Stimulated activated CD4-positive, alpha-beta T cell treated with anti-CD3 and anti-CD28 coated beads, Interleukin-15, amount 100 ng/mL, for 24 hours (primary cell): ENCODE measurements around the gene CLASP1.

Experiments
- DNase-seq: peaks from one replicate; pipeline ENCODE4 v3.0.0-alpha.2; 2020

CLASP1 gene

DNA sequence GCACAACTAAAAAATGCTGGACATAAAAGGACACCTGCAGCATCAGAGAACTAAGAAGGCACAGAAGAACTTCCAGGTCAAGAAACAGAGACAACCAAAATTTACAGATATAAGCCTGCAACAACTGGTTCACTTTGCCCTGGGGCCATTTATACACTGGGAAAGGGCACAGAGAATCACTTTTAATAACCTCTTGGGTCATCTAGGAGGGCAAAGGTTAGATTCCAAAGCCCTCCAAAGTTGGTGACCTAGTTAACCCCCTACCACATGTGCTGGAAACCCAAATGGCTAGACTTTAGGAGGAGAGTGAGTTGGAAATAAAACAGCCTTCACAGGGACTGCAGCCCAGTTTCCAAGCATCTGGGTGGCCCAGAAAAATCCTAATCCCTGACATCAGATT lies 115.3 kb downstream of the CLASP1 start:
- DNase-seq: no peak

DNA sequence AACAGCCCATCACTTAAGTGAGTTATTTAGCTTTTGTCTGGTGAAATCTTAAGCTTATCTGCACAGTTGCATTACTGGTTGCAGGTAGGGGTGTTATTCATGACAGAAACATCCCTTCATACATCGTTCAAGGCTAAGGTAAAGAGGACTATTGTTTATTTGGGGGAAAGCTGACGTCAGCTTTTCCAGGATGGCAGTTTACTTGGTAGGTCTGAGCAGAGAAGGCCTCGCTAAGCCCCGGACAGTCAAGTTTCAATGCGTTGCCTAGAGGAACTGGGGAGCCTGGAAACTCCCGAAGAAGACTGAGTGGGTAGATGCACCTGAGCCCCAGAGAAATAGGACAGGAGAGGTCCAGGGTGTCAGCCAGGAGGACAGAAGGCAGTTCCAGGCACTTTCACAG lies 116.4 kb downstream of the CLASP1 start:
- no peak for DNase-seq

DNA sequence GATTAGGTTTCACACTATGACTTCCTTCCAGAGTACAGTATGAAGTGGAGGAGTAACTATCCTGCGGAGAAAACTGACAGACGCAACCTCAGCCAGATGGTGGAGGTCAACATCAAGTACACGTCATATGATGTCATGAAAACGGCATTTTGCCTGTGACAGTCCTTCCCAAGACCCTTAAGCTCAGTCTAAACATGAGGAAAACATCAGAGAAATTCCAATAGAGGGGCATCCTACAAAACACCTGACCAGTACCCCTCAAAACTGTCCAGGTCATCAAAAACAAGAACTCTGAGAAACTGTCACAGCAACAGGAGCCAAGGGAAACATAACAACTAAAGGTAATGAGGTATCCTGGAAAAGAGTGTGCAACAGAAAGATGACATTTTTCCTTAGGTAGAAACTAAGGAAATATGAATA lies 116.9 kb downstream of the CLASP1 start:
- DNase-seq: no peak

DNA sequence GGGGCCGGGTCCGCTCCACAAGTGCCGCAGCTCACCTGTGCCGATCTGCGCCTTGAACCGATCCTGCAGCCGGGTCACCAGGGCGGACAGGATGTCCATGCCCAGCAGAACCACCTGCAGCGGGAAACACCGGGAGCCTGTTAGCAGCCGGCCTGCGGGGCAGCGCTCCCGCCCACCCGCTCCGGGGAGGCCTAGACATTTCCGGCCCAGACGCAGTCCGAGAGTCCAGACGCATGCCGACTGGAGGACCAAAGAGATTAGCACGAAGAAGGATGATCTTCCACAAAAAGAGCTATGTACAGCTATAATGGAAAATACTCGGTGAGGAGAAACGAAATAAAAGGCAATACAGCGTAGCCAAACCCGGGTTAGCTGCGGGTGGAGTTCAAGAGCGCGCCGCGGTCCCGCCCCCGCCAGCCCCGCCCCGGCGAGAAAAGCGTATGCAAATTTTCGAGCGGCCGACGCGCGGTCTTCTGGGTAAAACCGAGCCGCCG lies 119.0 kb downstream of the CLASP1 start:
- peak; percentile 89 for DNase-seq

DNA sequence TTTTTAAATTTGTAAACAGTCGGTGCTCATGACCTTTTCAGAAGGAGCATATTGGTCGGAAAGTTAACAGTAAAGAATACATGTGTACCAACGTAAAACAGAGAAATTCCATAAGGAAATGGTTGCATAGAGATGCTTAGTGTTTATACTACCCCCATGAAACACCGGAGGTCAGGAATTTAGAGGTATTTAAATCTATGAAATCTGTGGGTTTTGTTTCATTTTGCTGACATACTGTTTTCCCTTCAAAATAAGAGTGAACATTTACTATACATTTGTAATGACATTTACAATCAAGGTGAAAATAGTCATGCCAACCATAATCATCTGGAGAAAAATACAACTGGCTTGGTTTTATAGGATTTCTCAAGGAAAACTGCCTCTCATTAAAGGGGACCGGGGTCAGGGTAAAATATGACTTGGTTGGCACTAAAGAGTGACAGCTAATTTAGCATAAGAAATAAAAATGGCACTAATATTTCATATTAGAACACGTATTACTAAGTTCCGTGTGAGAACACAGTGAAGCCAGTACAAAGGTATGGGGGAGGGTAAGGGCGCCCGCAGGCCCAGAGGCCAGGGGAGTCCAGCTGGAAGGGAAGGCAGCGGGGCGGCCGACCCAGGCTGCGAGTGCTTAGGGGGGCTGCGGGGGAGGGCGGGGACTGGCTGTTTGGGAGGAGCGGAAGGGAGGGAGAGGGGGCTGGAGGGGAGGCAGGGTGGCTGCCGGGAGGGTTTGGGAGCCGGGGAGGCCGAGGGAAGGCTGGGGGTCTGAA lies 119.6 kb downstream of the CLASP1 start:
- DNase-seq: no peak

DNA sequence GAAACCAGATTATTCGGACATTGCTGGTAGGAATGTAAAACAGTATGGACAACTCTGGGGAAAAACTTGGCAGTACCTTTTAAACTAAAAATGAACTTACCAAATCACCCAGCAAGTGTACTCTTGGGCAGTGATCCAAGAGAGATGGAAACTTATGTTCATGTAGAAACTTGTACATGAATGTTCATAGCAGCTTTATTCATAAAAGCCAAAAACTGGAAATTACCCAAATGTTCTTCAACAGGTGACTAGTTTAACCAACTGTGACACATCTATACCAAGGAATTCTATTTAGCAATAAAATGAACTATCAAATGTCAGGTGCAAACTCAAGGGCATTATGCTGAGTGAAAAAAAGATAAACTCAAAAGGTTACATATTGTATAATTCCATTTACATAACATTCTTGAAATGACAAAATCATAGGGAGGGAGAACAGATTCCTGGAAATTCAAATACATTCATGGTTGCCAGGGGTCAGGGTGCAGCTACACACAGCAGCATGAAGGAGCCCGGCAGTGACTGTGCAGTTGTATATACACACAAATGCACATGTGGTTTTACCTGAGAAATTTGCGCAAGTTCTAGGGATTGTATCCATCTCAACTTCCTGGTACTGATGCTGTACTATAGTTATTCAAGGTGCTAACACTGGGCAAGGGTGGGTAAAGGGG lies 122.1 kb downstream of the CLASP1 start:
- peak; percentile 73 for DNase-seq

DNA sequence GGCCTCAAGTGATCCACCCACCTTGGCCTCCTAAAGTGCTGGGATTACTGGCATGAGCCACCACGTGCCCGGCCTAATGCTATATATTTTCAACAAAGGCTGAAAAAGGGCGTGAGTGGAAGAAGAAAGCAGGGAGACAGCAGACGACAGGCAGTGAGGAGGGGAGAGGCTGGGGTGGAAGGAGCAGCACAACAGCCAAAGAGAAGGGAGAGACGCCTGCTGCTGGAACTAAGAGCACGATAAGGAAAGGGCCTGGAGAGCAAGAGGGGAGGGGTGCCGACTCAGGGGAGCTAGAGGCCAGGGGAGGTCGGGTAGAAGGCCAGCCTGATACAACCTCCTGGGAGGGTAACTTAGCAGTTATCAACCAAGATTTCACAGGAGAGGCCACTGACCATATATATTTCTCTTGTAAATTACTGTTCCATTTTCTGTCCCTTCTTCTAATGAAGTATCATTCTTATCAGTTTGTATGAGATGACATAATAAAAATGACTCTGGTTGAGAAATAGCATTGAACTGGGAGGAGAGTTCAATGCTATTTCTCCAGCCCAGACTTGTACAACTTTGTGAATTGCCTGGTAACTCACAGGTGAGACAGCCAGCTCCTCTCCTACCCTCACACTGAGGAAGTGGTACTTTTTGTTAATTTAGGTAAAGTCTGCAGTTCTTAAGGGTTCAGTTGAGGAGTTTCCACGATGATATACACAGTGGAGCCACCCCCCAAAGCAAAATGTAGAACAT lies 124.4 kb downstream of the CLASP1 start:
- no peak for DNase-seq

DNA sequence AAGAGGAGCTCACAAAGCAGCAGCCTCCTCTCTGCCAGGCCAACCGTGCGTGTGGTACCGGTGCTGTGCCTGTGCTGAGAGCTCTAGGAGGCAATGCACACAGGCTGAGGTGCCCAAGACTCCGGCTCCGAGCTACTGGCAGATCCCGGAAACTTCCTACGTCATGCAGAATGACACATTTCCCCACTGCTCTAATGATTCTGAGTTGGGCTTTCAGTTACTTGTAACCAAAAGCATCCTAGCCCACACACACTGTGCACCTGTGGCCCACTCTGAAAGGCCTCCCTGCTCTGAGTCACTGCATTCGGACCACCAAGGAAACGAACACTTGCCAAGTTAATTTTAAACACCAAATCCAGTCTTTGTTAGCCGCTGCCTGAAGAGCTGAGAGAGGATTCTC lies 127.9 kb downstream of the CLASP1 start:
- no peak for DNase-seq

DNA sequence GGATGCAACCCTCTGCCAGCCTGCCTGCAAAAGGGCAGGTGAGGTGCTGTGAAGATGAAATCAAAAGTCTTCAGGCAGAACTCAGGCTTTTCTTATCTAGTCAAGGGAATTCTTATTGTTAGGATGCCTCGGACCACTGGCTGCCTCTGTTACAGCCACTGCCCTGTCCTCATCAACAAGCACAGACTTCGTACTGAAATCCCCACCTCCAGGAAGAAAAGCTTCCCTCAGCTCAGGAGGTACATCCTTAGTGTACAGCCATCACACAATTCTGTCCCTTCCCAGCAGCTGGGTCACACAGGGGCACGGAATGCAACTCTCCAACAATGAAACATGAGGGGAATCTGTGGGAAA lies 128.6 kb downstream of the CLASP1 start:
- no peak for DNase-seq

DNA sequence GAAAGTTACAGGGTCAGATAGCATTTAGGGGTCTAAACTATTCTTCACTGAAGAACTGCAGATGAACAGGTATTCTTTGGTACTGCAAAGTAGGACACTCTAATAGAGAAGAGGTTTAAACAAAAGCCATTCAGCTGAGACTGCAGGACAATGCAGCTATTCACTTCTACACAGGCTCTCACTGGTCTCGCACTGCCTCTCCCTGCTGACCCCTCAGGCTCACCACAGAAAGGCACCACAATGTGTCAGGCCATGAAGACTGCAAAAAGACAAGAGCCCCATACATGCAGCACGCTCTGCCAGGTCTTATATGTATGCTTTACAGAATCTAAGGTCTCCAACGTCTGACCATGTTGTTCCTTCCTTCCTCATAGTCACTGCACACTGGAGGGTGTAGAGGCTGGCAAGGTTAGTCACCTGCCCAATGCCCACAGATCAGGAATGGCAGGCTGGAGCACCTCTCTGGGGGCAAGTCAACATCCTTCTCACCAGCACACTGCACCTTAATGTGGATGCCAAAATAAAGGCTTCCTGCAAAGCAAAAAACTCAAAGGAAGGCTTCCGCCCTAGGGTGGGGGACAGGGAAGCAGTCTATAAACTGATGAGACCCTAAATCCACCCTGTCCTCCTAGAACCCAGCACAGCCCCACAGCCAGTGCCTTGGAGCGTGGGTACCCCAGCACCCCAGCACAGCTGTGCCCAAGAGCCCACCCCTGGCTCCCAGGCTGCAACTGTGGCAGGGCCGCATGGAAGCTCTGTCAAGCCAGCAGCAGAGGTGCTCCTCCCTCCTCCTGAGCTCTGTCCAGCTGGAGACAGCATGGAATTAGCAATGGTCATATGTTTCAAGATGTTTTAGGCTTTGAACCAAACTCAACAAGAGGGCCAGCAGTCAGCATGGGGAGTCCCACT lies 129.3 kb downstream of the CLASP1 start:
- DNase-seq: no peak

DNA sequence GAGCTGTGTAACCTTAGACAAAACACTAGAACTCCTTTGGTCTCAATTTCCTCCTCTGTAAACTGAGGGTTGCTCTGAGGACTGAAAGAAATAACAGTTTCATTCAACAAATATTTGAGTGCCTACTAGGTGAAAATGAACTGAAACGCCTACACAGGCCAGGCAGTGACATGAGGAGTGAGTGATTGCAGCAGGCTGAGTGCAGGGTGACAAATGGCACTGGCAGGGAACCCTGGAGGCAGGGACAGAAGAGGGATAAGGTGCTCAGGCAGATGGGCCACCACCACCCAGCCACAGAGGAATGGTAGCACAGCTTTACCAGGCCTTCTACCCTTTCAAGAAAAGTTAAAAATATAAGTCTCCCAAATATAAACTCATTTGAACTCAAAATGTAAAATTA lies 130.1 kb downstream of the CLASP1 start:
- no peak for DNase-seq

DNA sequence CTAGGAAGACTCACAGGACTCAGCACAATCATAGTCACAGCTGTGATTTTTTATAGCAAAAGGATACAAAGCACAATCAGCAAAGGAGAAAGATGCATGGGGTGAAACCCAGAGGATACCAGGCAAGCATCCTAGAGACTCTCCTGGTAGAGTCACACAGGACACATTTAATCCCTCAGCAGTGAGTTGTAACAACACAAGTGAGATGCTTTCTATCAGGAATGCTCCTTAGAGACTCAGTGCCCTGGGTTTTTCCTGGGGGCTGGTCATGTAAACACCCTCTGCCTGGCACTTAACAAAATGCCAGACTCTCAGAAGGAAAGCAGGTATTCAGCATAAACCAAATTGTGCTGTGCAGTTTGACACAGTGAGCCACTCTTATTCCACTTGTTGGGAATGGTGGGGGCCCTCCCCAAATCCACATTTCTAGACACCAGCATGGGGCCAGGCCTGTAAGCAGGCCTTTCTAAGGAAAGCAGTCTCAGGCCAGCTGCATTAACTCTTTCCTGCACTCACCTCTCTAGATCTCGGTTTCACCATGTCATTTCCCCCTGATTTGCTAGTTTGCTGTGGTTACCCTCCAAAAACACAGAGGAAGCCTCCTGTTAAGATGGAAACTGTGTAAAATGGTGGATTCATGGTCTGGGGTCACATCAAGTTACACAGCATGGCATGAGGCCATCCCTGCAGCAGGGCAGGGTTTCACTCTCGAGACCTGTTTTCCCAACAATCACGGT lies 135.5 kb downstream of the CLASP1 start:
- DNase-seq: no peak

DNA sequence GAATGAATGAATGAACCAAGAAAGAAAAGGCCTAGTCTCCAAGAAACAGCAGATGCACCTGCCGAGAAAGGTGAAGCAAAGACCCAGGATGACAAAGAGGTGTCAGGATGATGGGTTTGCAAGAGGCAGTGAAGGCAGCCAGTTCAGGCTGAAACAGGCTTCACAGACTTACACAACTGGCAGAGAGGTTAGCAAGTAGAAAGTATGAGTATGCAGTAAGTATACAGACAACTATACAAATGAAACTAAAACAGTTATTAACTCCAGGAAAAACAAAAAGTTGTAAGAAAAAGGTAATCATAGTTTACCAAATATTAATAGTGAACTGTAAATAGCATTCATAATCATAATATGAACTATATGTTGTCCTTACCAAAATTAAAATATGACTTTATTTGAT lies 138.4 kb downstream of the CLASP1 start:
- no peak for DNase-seq

DNA sequence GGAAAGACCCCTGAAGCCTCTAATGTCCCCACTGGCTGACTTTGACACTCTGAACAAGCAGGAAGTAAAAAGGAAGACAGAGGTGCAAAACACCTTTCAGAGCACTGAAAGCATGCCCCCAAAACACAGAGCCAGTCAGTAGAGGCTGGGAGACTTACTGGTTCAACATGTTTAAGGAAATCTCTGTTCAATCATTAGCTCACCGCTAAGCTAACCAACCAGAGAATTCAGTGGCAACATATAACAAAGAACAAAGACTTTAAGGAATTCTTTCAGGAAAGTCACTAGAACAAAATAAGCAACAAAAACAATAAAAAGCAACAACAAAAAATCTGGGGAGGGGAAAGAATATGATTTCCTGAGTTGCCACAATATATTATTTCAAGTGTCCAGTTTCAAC lies 142.6 kb downstream of the CLASP1 start:
- no peak for DNase-seq

DNA sequence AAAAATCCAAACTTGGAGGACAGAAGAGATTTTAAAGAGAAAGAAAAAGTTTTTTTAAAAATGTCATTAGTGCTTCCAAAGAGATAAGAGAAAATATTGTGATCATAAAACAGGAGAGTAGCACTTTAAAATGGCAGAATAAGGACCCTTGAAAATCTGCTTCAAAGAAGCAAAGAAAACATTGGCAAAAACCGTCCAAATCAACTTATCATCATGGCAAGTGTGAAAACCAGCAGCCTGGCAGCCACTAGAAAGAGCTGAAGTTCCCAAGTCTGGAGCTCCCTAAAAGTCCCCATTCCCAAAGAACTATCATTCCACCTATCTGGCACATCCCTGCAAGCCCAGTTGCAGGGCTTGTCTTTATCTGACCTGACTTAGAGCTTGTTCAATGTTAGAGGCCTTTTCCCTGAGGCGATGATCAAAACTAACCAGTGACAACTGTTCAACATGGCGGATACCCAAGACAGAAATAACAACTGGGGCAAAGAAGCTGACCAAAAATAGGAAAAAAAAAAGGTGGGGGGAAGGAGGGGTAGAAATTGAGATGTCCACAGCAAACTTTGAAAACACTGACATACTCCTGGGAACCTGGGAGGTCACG lies 143.2 kb downstream of the CLASP1 start:
- no peak for DNase-seq

DNA sequence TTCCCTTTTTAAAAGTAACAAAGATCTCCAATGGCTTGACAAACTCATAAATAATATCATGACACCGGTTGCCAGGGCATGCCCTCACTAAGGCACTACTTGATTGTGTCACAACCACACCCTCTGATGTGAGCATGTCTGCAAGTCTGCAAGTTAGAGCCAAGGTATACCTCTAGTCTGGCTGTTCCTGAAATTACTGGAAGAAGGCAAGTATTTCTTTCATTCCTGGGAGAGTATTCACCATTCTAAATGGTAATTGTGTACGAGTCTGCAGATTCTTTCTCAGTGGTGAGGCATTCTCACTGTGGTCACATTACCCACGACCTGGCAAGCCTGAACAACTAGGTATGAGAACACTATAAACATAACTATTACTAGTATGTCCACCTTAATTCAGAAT lies 144.3 kb downstream of the CLASP1 start:
- DNase-seq: no peak

DNA sequence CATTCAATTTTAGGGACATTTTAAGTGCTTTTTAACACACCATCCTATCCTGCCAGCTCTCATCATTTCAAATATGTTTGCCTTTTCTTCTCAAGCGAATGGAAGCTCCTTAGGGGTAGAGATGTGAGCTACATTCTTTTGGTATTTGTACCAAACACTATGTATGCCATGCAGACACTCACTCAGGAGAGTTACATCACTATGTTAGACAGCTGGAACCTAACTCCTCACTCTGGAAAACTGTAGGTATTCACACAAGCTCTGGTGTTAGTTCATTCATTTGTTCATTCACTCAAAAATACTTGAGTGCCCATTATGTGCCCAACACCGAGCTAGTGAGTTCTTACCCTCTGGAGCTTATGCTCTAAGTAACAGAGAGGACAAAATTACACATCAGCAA lies 144.9 kb downstream of the CLASP1 start:
- no peak for DNase-seq

DNA sequence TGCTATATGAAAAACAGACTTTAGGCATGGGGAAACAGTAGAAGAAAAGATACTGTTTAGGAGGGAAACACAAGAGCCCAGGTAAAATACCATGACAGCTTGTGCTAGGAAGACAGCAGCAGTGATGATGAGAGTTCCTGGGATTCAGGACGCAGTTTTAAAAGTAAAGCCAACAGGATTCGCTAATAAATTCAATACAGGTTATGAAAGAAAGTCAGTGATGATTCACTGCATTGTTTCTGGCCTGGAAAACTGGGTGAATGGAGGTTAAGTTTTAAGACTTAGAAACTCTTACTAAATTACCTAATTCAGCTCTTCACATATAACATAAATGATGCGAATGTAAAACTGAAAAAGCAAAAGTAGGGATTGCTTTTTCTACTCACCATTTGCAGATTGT lies 146.5 kb downstream of the CLASP1 start:
- DNase-seq: no peak

DNA sequence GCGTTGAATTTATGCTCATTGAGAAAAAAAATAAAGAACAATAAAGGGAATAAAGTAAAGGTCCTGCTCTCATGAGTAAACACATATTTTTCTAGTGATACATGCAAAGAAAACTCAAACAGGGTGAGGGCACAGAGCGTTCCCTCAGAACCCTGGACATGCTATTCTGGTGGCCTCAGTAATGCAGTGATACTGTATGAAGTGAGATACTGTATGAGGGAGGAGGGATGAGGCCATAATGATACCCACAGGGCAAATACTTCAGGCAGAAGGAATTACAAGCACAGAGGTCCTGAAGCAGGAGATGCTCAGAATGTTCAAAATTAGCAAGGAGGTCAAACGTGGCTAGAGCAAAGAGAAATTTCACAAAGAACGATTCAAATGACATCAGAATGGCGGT lies 147.0 kb downstream of the CLASP1 start:
- no peak for DNase-seq

DNA sequence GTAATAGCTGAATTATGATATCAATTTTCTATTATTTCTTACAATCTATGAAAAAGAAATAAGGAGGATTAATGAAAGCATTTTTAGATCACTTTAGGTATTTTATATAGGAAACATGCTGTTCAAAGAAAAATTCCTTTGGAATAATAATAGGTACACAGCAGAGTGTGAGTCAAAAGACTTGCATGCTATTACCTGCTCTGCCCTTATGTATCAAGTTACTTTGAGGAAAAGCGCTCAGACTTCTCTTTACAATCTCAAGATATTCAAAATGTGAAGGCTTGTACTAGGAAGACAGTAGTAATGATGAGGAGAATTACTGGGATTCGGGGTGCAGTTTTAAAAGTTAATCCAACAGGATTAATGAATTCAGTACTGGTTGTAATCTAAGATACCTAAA lies 147.7 kb downstream of the CLASP1 start:
- no peak for DNase-seq

DNA sequence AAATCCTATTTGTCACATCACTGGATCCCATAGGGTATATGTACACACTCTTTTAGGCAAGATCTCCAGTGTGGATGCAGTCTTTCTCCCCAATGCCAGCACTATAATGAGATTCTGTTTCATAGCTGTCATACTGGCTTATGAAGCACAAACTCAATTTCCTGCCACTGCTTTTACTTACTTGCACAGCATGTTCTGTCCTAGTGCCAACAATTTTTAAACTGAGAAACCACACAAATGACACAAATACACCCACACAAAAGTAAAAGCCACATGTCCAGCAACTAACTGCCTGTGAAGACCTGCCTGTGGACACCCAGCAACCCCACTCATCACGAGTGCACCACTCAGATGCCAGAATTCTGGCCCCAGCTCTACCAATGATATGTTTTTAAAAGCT lies 148.2 kb downstream of the CLASP1 start:
- no peak for DNase-seq

DNA sequence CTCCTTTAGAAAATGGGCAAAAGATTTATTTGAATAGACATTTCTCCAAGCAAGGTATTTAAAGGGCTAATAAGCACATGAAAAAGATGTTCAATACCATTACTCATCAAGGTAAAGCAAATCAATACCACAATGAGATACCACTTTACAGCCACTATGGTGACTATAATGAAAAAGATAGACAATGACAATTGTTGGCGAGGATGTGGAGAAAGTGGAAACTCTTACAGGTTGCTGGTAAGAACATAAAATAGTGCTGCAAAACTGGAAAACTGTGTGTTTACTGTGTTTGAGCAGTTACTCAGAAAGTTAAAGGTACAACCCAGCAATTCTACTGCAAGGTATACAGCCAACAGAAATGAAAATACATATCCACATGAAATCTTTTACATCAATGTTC lies 150.5 kb downstream of the CLASP1 start:
- no peak for DNase-seq
